HG02870 (cell line): Measurements from ENCODE around the gene UMODL1.

Experiments used
- ATAC-seq: cut with Tn5 transposase; IDR thresholded peaks from one replicate; pipeline ENCODE4 v1.9.1; 2021; ENCODE audit warnings: mild to moderate bottlenecking, moderate library complexity; ENCODE audit not compliant: unreplicated experiment

UMODL1 gene

DNA sequence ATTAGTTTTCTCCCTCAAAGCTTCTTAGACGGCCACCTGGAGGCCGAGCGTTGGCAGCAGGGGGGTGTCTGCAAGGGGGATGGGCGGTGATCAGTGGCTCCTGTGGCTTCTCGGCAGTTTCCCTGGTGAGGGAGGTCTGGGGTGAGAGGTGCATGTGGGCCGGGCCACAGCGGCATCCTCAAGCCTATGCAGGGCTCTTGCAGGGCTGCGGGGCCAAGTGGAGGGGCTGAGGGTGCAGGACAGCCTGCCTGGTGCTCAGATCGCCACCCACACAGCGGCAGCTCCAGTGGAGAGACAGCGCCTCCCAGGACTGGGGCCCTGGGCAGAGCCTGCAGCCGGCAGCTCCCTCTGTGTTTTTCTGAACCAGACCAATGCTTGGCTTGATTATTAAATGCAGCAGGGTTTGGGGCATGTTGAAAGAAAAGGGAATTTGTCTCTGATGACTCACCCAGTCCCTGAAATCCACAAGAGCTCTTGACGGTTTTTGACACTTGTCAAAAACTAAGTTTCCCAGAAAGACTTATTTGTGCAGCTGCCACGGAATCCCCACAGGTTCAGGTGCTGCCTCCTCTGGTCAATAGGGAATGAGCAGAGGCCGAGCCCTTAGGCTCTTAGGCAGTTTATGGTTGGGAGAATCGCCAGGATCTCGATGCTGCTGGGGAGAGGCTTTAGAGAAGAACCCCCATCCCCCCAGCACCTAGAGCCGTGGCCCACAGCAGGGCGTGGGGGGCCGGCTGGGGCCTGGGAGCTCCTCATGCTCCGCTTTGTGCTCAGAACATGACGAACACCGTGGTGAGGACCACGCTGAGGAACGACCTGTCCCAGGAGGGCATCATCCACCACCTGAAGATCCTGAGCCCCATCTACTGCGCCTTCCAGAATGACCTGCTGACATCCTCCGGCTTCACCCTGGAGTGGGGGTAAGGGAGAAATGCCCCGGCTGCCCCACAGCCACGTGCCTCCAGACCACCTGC is 54.7 kb downstream of the UMODL1 start:
- no peak for ATAC-seq

DNA sequence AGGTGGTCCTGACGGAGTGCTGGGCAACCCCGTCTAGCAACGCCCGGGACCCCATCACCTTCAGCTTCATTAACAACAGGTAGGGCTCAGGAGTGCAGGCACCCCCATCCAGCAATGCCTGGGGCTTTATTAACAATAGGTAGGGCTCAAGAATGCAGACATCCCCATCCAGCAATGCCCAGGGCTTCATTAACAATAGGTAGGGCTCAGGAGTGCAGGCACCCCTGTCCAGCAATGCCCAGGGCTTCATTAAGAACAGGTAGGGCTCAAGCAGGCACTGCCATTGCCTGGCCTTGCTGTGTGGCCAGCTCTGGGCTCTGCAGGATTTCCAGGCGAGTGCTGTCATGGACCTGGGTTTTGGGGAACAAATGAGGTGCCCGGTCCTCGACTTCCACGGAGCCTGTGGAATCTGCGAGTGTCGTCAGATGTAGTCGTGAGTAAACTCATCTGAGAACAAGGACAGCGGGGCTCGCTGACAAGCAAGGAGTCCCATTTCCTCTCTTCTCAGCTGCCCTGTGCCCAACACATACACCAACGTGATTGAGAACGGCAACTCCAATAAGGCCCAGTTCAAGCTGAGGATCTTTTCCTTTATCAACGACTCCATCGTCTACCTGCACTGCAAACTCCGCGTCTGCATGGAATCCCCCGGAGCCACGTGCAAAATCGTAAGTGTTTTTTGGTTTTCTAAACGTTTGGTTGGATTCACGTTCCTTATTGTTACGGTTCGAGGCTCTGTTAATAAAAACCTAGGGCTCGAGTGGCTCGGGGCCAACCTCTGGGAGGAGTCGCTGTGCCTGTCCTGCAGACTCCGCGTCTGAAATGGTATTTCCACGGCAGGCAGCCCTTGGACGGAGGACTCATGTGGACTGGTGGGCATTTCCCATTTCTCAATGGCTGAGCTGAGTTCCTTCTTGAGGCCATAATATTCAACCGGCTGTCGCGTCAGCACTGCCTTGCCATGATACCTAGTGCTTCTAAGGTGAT is 56.3 kb downstream of the UMODL1 start:
- ATAC-seq = no peak

DNA sequence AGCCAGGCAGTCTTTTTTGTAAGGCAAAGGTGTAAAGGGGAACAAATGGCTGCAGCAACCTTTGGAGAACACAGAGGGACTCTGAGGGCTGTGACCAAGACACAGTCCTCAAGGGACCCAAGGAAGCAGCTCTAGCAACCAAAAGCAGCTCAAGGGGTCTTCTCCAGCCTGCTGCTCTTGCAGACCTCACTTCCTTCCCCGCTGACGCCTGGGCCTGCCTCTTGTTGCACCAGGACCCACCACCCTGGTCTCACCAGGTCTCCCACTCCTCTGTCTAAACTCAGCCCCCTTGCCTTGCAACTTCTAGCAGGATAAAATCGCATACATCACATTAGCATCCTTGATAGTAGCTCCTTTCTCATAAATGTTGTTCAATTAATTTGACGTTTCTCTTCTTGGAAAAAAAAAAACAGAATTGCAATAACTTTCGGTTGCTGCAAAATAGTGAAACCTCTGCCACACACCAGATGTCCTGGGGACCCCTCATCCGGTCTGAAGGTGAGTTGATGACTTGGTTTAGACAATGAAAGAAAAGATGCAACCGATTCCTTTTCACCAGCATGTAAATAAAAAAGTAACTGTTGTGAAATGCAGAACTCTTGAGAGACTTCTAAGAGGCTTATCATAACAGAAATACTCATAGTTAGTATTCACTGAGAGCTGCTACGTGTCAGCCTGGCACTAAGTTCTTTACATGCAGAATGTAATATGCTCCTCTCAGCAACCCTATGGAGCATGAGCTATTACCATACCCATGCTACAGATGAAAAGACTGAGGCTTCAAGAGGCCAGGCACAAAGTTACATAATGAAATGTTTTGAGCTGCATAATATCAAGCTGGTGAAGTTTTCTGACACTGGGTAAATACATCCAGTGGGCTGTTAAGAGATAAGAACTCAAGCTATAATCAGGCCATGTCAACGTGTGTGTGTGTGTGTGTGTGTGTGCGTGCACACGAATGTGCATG is 58.5 kb downstream of the UMODL1 start:
- ATAC-seq = no peak

DNA sequence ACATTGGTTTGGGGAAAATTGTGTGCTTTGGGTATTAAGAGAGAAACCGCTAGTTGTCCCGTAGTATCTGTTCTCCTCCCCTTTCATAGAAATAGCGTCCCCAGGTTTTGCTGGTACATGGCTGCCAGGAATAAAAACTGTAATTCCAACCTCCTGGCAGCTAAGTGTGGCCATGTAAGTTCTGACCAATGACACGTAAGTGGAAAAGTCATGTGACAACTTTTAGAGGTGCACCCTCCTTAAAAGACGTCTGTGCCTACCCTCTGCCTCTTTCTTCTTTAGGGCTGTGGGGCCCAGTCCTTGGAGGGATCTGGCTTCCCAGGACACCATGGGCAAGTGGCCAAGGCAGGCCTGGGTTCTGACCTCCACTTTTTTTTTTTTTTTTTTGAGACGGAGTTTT is 59.3 kb downstream of the UMODL1 start:
- no peak for ATAC-seq

DNA sequence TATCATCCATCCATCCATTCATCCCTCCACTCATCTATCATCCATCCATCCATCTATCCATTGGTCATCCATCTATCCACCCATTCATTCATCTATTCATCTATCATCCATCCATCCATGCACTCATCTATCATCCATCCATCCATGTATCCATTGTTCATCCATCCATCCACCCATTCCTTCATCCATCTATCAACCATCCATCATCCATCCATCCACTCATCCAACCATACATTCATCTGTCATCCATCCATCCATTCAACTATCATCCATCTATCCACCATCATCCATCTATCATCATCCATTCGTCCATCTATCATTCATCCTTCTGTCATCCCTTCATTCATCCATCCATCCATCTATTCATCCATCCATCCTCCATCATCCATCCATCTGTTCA is 61.1 kb downstream of the UMODL1 start:
- ATAC-seq = no peak

DNA sequence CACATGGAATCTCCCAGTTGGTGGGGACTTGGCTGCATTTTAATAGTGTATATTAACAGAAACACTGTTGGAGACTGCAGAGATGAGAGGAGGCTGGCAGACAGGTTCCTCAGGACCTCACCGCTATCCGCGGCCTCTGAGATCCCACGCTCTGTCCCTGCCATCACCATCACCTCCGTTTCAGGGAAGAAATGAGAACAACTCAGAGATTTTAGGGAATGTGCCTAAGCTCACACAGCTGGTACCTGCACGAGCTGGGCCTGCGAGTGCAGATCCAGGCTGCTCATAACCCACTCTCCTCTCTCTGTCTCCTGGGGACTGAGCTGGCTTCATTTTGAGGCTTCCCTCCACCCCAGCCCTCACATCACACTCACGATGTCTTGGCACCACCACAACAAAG is 62.0 kb downstream of the UMODL1 start:
- ATAC-seq = no peak

DNA sequence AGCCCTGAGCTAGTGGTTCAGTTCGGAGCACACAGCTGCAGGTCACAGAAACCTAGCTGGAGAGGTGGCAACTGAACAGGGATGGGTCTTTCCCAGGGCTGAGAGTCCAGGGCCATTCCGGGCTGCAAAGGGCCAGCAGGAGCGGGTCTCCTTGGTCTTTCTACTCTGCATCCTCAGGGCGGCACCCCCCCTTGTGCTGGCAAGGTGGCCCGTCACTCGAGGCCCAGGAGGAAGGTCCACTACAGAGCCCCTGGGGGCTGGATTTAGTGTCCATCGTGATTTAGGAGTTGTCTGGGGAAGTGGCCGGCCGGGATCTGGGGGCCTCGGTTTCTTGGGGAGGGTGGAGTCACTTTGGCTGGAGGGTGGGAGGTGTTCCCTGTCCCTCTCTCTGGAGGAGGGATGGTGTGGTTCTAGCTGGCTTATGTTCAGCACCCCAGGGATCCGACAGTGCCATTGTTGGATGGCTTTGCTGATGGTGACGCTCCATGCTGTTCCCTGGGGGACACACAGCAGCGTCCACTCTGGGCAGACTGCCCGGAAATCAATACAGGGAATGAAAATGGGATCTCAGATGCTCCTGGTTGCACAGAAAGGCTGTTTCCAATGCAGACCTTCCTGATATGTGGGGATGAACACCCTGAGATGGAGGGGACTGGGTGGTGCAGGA is 64.4 kb downstream of the UMODL1 start:
- no peak for ATAC-seq

DNA sequence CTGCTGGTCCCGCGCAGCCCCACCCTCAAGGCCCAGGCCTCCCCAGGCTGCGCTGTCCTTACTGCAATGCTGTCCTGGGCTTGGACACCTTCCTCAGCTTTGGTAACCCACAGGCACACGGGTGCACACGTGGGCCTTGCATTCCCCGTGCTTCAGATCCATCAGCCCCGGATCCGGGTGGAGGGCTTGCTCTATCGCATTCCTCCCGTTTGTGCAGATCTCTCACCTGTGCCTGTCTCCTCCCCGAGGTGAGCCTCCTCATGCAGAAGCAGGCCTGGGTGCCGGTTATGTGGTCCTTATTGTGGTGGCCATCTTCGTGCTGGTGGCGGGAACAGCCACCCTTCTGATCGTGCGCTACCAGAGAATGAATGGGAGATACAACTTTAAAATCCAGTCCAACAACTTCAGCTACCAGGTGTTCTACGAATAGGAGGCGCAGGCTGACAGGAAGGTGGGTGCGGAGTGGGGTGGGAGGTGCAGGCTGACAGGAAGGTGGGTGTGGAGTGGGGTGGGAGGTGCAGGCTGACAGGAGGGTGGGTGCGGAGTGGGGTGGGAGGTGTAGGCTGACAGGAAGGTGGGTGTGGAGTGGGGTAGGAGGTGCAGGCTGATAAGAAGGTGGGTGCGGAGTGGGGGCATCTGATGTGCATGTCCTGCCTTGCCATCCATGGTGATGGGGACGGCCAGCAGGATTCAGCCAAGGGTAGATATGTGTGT is 66.2 kb downstream of the UMODL1 start:
- ATAC-seq = no peak

DNA sequence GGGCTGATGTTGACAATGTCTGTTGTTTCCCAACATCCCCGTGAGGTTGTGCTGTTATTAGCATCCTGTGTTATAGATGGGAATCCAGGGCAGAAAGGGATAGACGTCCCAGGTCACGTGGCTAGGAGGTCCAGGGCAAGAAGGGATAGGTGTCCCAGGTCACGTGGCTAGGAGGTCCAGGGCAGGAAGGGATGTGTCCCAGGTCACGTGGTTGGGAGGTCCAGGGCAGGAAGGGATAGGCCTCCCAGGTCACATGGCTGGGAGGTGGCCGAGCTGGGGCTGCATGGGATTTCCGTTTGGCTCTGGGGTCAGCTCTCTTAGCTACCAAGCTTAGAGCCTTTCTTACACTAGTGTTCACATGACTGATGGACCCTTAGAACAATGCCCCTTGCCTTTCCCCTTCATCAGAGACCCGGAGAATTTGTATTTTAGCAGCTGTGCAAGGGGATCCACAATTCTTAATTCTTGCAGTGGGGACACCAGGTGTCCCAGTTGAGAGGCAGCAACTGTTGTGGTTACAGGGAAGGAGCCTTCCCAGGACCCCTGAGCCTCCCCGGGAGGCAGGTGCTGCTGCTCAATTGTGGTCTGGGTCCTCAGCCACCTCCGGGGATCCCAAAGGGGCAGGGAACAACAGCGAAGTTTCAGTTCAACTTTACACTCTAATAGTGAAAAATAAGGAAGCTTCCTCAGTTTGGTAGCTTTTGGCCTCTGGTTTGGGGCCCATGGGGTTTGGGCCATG is 69.2 kb downstream of the UMODL1 start:
- no peak for ATAC-seq

DNA sequence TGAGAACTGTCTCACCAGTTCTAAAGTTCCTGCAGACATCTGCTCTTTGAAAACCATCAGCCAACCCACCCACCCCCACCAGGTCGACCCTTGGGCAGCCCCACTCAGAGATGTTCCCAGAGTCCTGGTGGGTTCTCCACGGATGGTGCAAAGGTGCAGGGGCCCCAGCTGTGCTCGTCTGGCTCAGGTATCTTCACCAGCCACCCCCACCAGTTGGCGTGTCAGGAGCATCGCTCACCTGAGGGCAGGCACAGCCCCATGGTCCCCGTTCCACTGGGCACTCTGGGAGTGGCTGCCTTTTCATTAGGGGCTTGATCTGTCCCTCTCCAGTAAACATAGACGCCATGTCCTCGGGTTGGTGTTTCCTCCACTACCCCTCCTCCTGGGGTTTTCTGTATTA is 70.5 kb downstream of the UMODL1 start:
- ATAC-seq = no peak

DNA sequence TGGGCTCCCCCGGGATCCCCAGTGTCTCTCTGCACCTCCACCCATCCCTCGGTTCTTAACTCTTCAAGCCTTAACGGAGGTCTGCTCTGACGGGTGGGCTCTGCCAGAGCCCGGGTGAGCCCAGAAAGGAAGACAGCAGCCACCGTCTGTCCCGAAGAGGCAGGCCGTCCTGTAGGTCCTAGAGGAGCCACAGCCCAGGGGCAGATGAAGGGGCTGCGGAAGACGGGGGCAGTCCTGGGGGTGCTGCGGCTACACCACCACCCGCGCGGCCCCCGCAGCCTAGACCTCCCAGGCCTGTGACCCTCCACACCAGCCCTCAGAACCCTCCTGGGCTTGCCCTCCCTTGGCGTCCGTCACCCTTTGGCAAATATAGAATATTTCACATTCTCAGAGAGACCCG is 71.0 kb downstream of the UMODL1 start:
- no peak for ATAC-seq

DNA sequence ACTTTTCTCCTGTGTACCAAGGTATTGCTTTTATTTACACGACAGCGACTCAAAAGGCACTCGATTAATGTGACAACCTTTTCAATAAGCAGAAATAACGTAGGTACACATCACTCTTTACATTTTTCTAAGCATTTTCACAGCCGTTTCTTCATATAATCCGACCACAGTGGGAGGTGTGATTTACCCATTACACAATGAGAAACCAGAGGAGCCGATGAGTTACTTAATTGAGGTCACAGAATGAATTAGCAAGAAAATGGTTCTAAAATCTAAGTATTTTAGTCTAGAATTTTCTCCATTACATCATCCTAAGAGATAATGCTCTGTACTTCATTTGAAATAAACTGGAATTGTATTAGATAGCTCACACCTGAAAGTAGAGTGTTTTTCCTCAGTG is 71.5 kb downstream of the UMODL1 start:
- ATAC-seq = no peak

DNA sequence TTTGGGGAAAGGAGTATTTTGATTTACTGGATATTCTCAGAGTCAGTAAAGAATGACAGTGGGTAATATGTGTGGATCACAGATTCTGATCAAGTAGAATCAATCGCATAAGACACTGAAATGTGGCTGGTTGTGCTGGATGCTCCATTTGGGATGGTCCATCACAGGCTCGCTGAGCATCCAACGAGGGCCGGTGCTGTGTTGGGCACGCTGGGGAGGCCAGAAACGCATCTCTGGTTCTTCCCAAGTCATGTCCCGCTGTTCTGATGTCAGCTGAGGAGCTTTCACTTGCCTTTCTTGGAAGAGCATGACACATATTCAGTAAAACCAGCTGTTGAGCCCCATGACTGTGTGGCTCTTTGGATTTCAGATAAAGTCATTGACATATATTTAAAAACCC is 72.0 kb downstream of the UMODL1 start:
- no peak for ATAC-seq

DNA sequence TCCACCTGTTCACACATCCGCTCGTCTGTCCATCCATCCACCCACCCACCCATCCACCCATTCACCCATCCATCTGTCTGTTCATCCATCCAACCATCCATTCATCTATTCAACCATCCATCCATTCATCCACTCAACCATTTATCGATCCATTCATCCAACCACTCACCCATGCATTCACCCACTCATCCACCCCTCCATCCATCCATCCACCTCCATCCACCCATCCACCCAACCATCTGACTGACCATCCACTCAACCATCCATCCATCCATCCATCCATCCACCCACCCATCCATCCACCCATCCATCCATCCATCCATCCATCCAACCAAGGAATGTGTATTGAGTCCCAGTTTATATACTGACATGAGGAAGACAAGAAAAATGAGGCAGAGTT is 73.1 kb downstream of the UMODL1 start:
- ATAC-seq = no peak

DNA sequence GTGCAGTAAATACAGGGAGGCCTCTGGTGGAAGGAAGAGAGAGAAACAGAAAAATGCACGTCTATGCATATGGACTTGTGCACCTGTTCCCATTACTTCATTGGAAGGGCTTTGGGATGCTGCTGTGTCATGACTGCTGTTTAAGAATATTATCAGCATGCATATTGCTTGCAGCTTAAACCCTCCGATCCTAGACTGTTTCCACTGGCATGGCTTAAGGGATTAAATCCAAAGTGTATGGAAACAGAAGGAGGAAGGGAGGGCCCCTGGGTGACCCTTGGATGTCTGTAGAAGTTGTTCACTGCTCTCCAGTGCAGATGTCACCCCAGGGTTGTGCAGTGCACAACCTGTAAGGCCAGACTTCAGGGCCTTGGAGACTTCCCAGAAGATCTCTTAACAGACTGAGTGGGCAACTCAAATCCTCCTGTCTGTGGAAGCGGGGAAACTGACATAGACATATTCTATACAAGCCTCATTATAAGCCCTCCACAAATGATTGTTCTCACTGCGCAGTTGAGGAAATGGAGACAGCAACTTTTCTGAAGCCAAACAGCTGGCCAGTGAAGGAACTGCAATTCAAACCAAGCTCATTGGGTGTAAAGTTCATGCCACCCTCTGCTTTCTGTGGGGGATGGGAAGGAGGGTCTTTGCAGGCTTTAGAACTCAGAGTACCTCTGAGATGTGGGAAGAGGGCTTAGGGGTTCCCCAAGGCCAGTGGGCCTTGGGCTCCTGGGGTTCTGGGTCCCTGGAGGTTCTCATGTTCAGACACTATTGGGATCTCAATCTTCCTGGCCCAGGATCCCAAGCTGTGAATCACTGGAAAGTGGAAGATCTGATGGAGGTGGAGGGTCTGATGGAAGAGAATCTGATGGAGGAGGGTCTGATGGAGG is 73.8 kb downstream of the UMODL1 start:
- ATAC-seq = no peak

DNA sequence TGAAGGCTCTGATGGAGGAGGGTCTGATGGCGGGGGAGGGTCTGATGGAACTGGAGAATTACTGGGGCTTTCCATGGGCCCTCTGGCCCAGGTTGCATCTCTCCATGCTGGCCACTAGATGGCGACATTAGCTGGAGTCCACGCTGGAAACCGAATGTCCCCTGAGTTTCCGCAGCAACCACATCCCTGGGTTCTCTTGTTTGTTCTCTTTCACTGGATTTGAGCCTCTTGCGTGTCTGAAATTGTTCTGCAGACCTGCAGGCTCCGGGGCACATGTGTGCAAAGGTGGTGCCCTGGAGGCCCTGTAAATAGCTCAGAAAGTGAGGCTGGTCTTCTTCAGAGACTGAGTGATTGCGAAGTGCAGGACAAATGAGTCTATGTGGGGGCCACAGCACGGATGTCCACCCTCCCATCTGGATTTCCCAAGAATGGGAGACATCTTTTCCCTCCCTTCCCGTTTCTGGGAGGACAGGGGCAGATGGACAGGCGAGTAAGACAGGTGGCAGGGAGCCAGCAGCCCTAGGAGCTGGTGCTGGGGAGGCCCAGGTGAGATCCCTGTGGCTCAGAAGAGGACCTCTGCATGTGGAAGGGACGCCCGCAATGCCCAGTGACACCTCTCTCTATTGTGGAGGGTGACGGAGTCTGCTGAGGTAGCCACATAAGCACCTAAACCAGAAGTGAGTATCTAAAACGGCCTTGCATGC is 74.6 kb downstream of the UMODL1 start:
- no peak for ATAC-seq

DNA sequence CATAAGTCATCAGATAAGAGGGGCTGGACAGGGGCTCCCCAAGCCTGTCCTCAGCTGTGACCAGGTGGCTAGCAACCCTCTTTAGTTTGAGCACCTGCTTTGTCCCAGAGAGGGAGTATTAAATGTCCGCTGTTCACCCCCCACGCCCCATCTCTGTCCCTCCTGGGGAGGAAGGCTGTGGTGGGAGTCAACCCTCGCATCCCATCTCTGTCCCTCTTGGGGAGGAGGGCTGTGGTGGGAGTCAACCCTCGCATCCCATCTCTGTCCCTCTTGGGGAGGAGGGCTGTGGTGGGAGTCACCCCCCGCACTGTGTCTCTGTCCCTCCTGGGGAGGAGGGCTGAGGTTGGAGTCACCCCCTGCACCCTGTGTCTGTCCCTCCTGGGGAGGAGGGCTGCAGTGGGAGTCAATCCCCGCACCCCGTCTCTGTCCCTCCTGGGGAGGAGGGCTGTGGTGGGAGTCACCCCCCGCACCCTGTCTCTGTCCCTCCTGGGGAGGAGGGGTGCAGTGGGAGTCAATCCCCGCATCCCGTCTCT is 75.2 kb downstream of the UMODL1 start:
- ATAC-seq = no peak
